ENCODE data around the gene MARCHF10.

Gene MARCHF10

GRCh38 chr17:62822080-62822904, 14.2 kb upstream of the MARCHF10 start:
- no peak for DNase-seq (ENCODE audit: low read depth, low spot score)

GRCh38 chr17:62821189-62822079, 13.3 kb upstream of the MARCHF10 start:
- DNase-seq (ENCODE audit: low read depth, low spot score) = no peak

- DNase-seq (ENCODE audit: low read depth, low spot score) = peak; percentile 79
These were observed 11.6 kb upstream of the MARCHF10 start for GRCh38 chr17:62819511-62820221.

GRCh38 chr17:62818526-62818925, 10.4 kb upstream of the MARCHF10 start:
- no peak for DNase-seq (ENCODE audit: low read depth, low spot score)

- DNase-seq (ENCODE audit: low read depth, low spot score) = no peak
These were observed 8.2 kb upstream of the MARCHF10 start for GRCh38 chr17:62816282-62816839.

GRCh38 chr17:62809656-62810055, 1.5 kb upstream of the MARCHF10 start:
- DNase-seq (ENCODE audit: low read depth, low spot score) = no peak

- DNase-seq (ENCODE audit: low read depth, low spot score) = no peak
These were observed 459 bp upstream of the MARCHF10 start for GRCh38 chr17:62808576-62808970.

- DNase-seq (ENCODE audit: low read depth, low spot score) = no peak
These were observed 2.9 kb downstream of the MARCHF10 start for GRCh38 chr17:62805234-62805633.

- DNase-seq (ENCODE audit: low read depth, low spot score) = no peak
These were observed 3.3 kb downstream of the MARCHF10 start for GRCh38 chr17:62804822-62805221.

- no peak for DNase-seq (ENCODE audit: low read depth, low spot score)
These were observed 4.1 kb downstream of the MARCHF10 start for GRCh38 chr17:62804025-62804424.

- no peak for DNase-seq (ENCODE audit: low read depth, low spot score)
These were observed 5.4 kb downstream of the MARCHF10 start for GRCh38 chr17:62802561-62803205.

GRCh38 chr17:62801553-62802114, 6.5 kb downstream of the MARCHF10 start:
- no peak for DNase-seq (ENCODE audit: low read depth, low spot score)

- DNase-seq (ENCODE audit: low read depth, low spot score) = no peak
These were observed 7.5 kb downstream of the MARCHF10 start for GRCh38 chr17:62800585-62800984.

- DNase-seq (ENCODE audit: low read depth, low spot score) = no peak
These were observed 10.2 kb downstream of the MARCHF10 start for GRCh38 chr17:62797959-62798358.

- no peak for DNase-seq (ENCODE audit: low read depth, low spot score)
These were observed 11.8 kb downstream of the MARCHF10 start for GRCh38 chr17:62796291-62796690.

- no peak for DNase-seq (ENCODE audit: low read depth, low spot score)
These were observed 13.5 kb downstream of the MARCHF10 start for GRCh38 chr17:62794666-62794971.

- no peak for DNase-seq (ENCODE audit: low read depth, low spot score)
These were observed 14.0 kb downstream of the MARCHF10 start for GRCh38 chr17:62793919-62794665.

GRCh38 chr17:62792447-62792800, 15.7 kb downstream of the MARCHF10 start:
- DNase-seq (ENCODE audit: low read depth, low spot score) = no peak

- peak; percentile 72 for DNase-seq (ENCODE audit: low read depth, low spot score)
These were observed 16.2 kb downstream of the MARCHF10 start for GRCh38 chr17:62791767-62792446.

GRCh38 chr17:62791235-62791734, 16.8 kb downstream of the MARCHF10 start:
- DNase-seq (ENCODE audit: low read depth, low spot score) = peak; percentile 36

Data from smooth muscle cell of the brain vasculature (primary cell).